SK-N-SH (cell line): ENCODE results near the gene MALRD1. TPM values are rescaled to one million over a fixed set of nuclear protein-coding genes. Genes with fewer than 3 reads are reported as not detected.

Source experiments
- CTCF ChIA-PET: fragments of 300-600, 350-600 bp; formaldehyde crosslinking; extraction: SDS; loops from one replicate; lab custom pipeline; 2021; lab: Yijun Ruan, JAX
- POLR2A ChIA-PET: fragments of 350-600 bp; sonication (Branson Sonifier 250); formaldehyde crosslinking; extraction: SDS; loops from one replicate; lab custom pipeline; 2020; ENCODE audit warnings: antibody characterized with exemption, inconsistent platforms; lab: Yijun Ruan, JAX
- DNase-seq: peaks from one replicate; pipeline ENCODE4 v3.0.0; 2012
- H2AFZ ChIP-seq: fragments of 200-600 bp; sonication (generic); 2 replicates; pipeline ENCODE4 v1.8.1; 2016; ENCODE audit warnings: antibody characterized with exemption, mild to moderate bottlenecking, low read depth
- H3F3A ChIP-seq: fragments of 200-600 bp; sonication (generic); replicated peaks from 2 replicates; pipeline ENCODE3; 2016; ENCODE audit warnings: antibody characterized with exemption, mild to moderate bottlenecking; ENCODE audit not compliant: insufficient read depth
- H3K27ac ChIP-seq, 2 experiments: fragments of 200-500 bp in 1 of 2; fragments of 200-600 bp in 1 of 2; sonication (Bioruptor generic) in 1 of 2; sonication (generic), shearing (Covaris generic) in 1 of 2; 2 replicates each; pipeline versions ENCODE4 v1.5.1 to v1.6.1; 2014 to 2016; ENCODE audit warnings: low read depth in 2 of 2, inconsistent platforms in 1 of 2, low read length in 1 of 2, mild to moderate bottlenecking in 1 of 2, mixed read lengths in 1 of 2
- H3K27me3 ChIP-seq: fragments of 200-600 bp; sonication (generic), shearing (Covaris generic); 2 replicates; pipeline ENCODE4 v1.6.1; 2016; ENCODE audit warnings: mixed run types; ENCODE audit not compliant: insufficient read depth
- H3K36me3 ChIP-seq, 2 experiments: fragments of 200-500 bp in 1 of 2; fragments of 200-600 bp in 1 of 2; sonication (Bioruptor generic) in 1 of 2; sonication (generic) in 1 of 2; replicated peaks in 1 of 2; 2 replicates each; pipeline versions ENCODE3 to v1.5.1; 2014 to 2016; ENCODE audit warnings: low read length in 1 of 2, mild to moderate bottlenecking in 1 of 2; ENCODE audit not compliant: insufficient read depth in 2 of 2, control insufficient read depth in 1 of 2
- H3K4me1 ChIP-seq, 2 experiments: fragments of 200-500 bp in 1 of 2; fragments of 200-600 bp in 1 of 2; sonication (Bioruptor generic) in 1 of 2; sonication (generic), shearing (Covaris generic) in 1 of 2; 2 replicates each; pipeline versions ENCODE4 v1.5.1 to v1.6.1; 2014 to 2016; ENCODE audit warnings: low read depth in 1 of 2, low read length in 1 of 2, mixed run types in 1 of 2; ENCODE audit not compliant: insufficient read depth in 2 of 2, control insufficient read depth in 1 of 2
- H3K4me2 ChIP-seq: fragments of 200-600 bp; sonication (generic), shearing (Covaris generic); 2 replicates; pipeline ENCODE4 v1.6.1; 2017; ENCODE audit warnings: mixed run types
- H3K4me3 ChIP-seq, 2 experiments: fragments of 200-500 bp in 1 of 2; fragments of 200-600 bp in 1 of 2; sonication (Bioruptor generic) in 1 of 2; sonication (generic), shearing (Covaris generic) in 1 of 2; 2 replicates each; pipeline versions ENCODE4 v1.5.1 to v1.8.1; 2014 to 2016; ENCODE audit warnings: low read depth in 2 of 2, inconsistent platforms in 1 of 2, low read length in 1 of 2, mild to moderate bottlenecking in 1 of 2, mixed read lengths in 1 of 2, moderate library complexity in 1 of 2
- H3K79me2 ChIP-seq: fragments of 200-600 bp; sonication (generic); 2 replicates; pipeline ENCODE4 v1.8.1; 2017; ENCODE audit warnings: mild to moderate bottlenecking; ENCODE audit not compliant: insufficient read depth
- H3K9ac ChIP-seq: fragments of 200-600 bp; sonication (generic); 2 replicates; pipeline ENCODE4 v1.6.1; 2017; ENCODE audit warnings: mixed run types
- H3K9me2 ChIP-seq: fragments of 200-600 bp; sonication (generic); 2 replicates; pipeline ENCODE4 v1.6.1; 2017; ENCODE audit warnings: mixed run types
- H3K9me3 ChIP-seq: fragments of 200-600 bp; sonication (generic); 2 replicates; pipeline ENCODE4 v1.6.1; 2017; ENCODE audit warnings: mixed run types, mild to moderate bottlenecking, moderate library complexity
- H4K20me1 ChIP-seq: fragments of 200-600 bp; sonication (generic); 2 replicates; pipeline ENCODE4 v1.6.1; 2017; ENCODE audit warnings: mild to moderate bottlenecking, mixed run types; ENCODE audit not compliant: insufficient read depth
- CHD2 ChIP-seq: fragments of 150-350 bp; IDR thresholded peaks from 2 replicates; pipeline ENCODE4 v1.6.1; 2018; ENCODE audit warnings: low read length; ENCODE audit not compliant: partially characterized antibody
- EZH2phosphoT487 ChIP-seq: fragments of 200-600 bp; sonication (generic); IDR thresholded peaks from 2 replicates; pipeline ENCODE4 v1.6.1; 2017; ENCODE audit warnings: low read depth, mixed run types, mild to moderate bottlenecking, antibody characterized with exemption, moderate library complexity, borderline replicate concordance
- FOXJ3 ChIP-seq: sonication (generic); formaldehyde crosslinking; IDR thresholded peaks from 2 replicates; pipeline ENCODE4 v1.5.1; 2020; ENCODE audit warnings: mild to moderate bottlenecking, missing genetic modification reagents
- GABPA ChIP-seq: IDR thresholded peaks from 2 replicates; pipeline ENCODE4 v1.4.0; 2012; ENCODE audit warnings: low read depth, mild to moderate bottlenecking
- GATA2 ChIP-seq: sonication (generic); formaldehyde crosslinking; IDR thresholded peaks from 2 replicates; pipeline ENCODE4 v1.5.0; 2020; ENCODE audit warnings: mild to moderate bottlenecking, missing genetic modification reagents
- IRF3 ChIP-seq: fragments of 150-350 bp; IDR thresholded peaks from 2 replicates; pipeline ENCODE4 v1.6.1; 2016; ENCODE audit warnings: mild to moderate bottlenecking, low read depth, low read length
- JUND ChIP-seq: IDR thresholded peaks from 2 replicates; pipeline ENCODE4 v1.4.0; 2012
- NFIC ChIP-seq: IDR thresholded peaks from 2 replicates; pipeline ENCODE4 v1.4.0; 2012; ENCODE audit warnings: borderline replicate concordance
- REST ChIP-seq: IDR thresholded peaks from 2 replicates; pipeline ENCODE4 v1.6.1; 2012; ENCODE audit warnings: mild to moderate bottlenecking, low read depth, low read length, moderate library complexity
- RFX5 ChIP-seq: IDR thresholded peaks from 2 replicates; pipeline ENCODE4 v1.6.1; 2012; ENCODE audit warnings: mild to moderate bottlenecking, improper control_type of control experiment, low read length
- TAF1 ChIP-seq: IDR thresholded peaks from 2 replicates; pipeline ENCODE4 v1.6.1; 2012; ENCODE audit warnings: low read depth, mild to moderate bottlenecking, low read length, moderate library complexity, borderline replicate concordance
- USF2 ChIP-seq: fragments of 150-350 bp; IDR thresholded peaks from 2 replicates; pipeline ENCODE4 v1.6.1; 2017; ENCODE audit warnings: antibody characterized with exemption, low read length, low read depth, borderline replicate concordance
- YY1 ChIP-seq: IDR thresholded peaks from 2 replicates; pipeline ENCODE4 v1.4.0; 2012; ENCODE audit warnings: low read depth, mild to moderate bottlenecking
- WGBS: methylation state at CpG from one replicate; pipeline ENCODE4 v1.1.6; 2017; ENCODE audit warnings: low lambda C conversion rate; 5-methylcytosine and 5-hydroxymethylcytosine counted together
- polyA plus RNA-seq, 3 experiments: library from polyadenylated mRNA; depleted of rRNA; stranded (reverse); fragments of >200 nt; gene quantifications; 2 replicates each; pipeline ENCODE4 v1.2.3, GENCODE V29; 2012
- TF ChIP-seq, protein P1 (sequence below): IDR thresholded peaks from 2 replicates; pipeline ENCODE4 v1.4.0; 2012; ENCODE audit warnings: low read depth, borderline replicate concordance
- TF ChIP-seq, protein P2 (sequence below): IDR thresholded peaks from 2 replicates; pipeline ENCODE4 v1.4.0; 2012; ENCODE audit warnings: low read depth, borderline replicate concordance
- TF ChIP-seq, protein P3 (sequence below): IDR thresholded peaks from 2 replicates; pipeline ENCODE4; 2012

The MALRD1 gene
- polyA plus RNA-seq, 1 of the 3 experiments (the other 2 are of a cell fraction): not detected

DNA sequence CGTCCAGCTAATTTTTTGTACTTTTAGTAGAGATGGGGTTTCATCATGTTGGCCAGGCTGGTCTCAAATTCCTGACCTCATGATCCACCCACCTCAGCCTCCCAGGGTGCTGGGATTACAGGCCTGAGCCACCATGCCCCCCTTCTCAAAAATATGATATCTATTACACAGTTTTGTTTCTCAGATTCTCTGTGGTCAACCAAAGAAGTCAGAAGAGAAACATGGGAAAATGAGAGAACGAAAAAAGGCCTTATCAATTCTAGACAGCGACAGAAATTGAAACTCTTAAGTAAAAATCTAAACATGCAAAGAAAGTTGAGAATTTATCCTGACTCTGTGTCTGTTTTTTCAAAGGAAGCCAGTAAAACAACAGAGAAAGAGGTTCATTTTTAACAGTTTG lies 483.8 kb downstream of the MALRD1 start (continued):
- no peak for TF ChIP-seq USF2

GRCh38 chr10:19541299-19541698 lies 492.7 kb downstream of the MALRD1 start:
- no peak for TF ChIP-seq TAF1
- TF ChIP-seq GABPA: no peak
- TF ChIP-seq, protein P1, sequence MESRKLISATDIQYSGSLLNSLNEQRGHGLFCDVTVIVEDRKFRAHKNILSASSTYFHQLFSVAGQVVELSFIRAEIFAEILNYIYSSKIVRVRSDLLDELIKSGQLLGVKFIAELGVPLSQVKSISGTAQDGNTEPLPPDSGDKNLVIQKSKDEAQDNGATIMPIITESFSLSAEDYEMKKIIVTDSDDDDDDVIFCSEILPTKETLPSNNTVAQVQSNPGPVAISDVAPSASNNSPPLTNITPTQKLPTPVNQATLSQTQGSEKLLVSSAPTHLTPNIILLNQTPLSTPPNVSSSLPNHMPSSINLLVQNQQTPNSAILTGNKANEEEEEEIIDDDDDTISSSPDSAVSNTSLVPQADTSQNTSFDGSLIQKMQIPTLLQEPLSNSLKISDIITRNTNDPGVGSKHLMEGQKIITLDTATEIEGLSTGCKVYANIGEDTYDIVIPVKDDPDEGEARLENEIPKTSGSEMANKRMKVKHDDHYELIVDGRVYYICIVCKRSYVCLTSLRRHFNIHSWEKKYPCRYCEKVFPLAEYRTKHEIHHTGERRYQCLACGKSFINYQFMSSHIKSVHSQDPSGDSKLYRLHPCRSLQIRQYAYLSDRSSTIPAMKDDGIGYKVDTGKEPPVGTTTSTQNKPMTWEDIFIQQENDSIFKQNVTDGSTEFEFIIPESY: no peak
- no peak for TF ChIP-seq YY1
- no peak for TF ChIP-seq REST
- TF ChIP-seq FOXJ3: no peak

DNA sequence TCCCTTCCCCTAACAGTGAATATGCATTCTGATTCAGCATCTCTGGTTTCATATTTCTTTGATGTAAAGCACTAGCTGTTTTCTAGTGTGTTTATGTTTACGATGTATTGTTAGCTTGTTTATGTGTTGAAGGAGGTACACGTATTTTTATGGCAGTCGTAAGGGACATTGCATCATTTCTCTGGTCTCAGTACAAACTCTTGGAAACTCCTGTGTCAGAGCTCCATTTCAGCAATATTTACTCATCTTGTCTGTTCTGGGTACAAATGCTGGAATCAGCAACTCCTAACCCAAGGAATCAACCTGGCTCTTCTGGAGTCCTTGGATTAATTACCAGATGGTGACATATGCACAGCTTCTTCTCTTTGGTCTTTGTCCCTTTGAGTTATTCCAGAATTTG lies 497.6 kb downstream of the MALRD1 start:
- CTCF ChIA-PET: no interaction called here
- Histone ChIP-seq H3K36me3 (no peaks in the 10 kb centered on the region), H3K9me2 (no peaks in the 10 kb centered on the region), H3K9me3 (no peaks in the 10 kb centered on the region), H3K4me3 (no peak overlapping the region), H4K20me1 (no peaks in the 10 kb centered on the region), H3K27ac (no peak overlapping the region), H2AFZ (no peak overlapping the region), H3K4me1 (no peaks in the 10 kb centered on the region), H3K4me2 (no peak overlapping the region), H3F3A (no peaks in the 10 kb centered on the region), H3K9ac (no peak overlapping the region), H3K79me2 (no peaks in the 10 kb centered on the region), H3K27me3 (no peaks in the 10 kb centered on the region)
- WGBS: 63% methylated on average over 3 of the region's 3 CpGs
- POLR2A ChIA-PET: no interaction called here
- DNase-seq: no peak
- TF ChIP-seq, protein P2, sequence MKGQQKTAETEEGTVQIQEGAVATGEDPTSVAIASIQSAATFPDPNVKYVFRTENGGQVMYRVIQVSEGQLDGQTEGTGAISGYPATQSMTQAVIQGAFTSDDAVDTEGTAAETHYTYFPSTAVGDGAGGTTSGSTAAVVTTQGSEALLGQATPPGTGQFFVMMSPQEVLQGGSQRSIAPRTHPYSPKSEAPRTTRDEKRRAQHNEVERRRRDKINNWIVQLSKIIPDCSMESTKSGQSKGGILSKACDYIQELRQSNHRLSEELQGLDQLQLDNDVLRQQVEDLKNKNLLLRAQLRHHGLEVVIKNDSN: no peak
- no peak for TF ChIP-seq NFIC
- no peak for TF ChIP-seq CHD2
- no peak for TF ChIP-seq RFX5
- no peak for TF ChIP-seq EZH2phosphoT487
- TF ChIP-seq IRF3: no peak
- TF ChIP-seq TAF1: no peak
- TF ChIP-seq, protein P3, sequence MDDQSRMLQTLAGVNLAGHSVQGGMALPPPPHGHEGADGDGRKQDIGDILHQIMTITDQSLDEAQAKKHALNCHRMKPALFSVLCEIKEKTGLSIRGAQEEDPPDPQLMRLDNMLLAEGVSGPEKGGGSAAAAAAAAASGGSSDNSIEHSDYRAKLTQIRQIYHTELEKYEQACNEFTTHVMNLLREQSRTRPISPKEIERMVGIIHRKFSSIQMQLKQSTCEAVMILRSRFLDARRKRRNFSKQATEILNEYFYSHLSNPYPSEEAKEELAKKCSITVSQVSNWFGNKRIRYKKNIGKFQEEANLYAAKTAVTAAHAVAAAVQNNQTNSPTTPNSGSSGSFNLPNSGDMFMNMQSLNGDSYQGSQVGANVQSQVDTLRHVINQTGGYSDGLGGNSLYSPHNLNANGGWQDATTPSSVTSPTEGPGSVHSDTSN: no peak
- no peak for TF ChIP-seq GATA2 (CRISPR knock-in tag)
- no peak for TF ChIP-seq JUND

More at GRCh38 chr10:19541299-19541698, 492.7 kb downstream of the MALRD1 start:
- Histone ChIP-seq H3K9me2 (no peaks in the 10 kb centered on the region), H3K4me2 (no peak overlapping the region), H3K4me3 (no peak overlapping the region), H3K27me3 (no peaks in the 10 kb centered on the region), H3K36me3 (no peaks in the 10 kb centered on the region), H4K20me1 (no peaks in the 10 kb centered on the region), H3K9me3 (no peaks in the 10 kb centered on the region), H3K79me2 (no peaks in the 10 kb centered on the region), H2AFZ (no peak overlapping the region), H3F3A (no peaks in the 10 kb centered on the region), H3K27ac (no peak overlapping the region), H3K4me1 (no peaks in the 10 kb centered on the region), H3K9ac (no peak overlapping the region)
- DNase-seq: no peak
- ChIA-PET CTCF (no interaction called here), POLR2A (no interaction called here)
- 17% methylated on average over 3 of the region's 3 CpGs for WGBS
